Peyer's patch (tissue), 4 donors: ENCODE measurements around the gene DUS2.

ENCODE experiments used
- POLR2A ChIP-seq, 2 donors: fragments of 450-650 bp; IDR thresholded peaks; one replicate each; pipeline ENCODE4 v1.5.1; 2017; ENCODE audit warnings: antibody characterized with exemption in 2 of 2, mild to moderate bottlenecking in 2 of 2, moderate library complexity in 2 of 2
- TF ChIP-seq, protein P1 (sequence below), 6 experiments: fragments of 450-650 bp in 4 of 6; fragments of 200-600 bp in 2 of 6; sonication (generic) in 1 of 6; IDR thresholded peaks; one replicate each; pipeline ENCODE4 v1.5.1; 2017 to 2019; ENCODE audit warnings: antibody characterized with exemption in 6 of 6, mild to moderate bottlenecking in 3 of 6, moderate library complexity in 1 of 6

DNA sequence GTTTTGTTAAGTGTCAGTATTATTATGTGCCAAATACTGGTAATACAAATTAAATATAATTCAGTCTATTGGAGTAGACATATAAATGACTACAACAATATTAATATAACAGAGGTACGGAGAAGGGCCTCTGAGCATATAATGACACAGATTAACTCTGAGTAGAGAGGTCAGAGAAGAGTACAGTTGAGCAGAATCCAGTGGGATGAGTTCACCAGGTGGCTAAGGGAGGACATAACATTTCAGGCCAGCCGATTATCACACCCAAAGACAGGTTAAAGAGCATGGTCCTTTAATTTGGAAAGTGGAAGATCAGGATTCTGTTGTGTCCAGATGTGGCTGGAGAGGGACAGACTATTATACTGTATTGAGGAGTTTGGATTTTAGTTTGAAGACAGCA is 73.4 kb downstream of the DUS2 start:
- TF ChIP-seq, protein P1, sequence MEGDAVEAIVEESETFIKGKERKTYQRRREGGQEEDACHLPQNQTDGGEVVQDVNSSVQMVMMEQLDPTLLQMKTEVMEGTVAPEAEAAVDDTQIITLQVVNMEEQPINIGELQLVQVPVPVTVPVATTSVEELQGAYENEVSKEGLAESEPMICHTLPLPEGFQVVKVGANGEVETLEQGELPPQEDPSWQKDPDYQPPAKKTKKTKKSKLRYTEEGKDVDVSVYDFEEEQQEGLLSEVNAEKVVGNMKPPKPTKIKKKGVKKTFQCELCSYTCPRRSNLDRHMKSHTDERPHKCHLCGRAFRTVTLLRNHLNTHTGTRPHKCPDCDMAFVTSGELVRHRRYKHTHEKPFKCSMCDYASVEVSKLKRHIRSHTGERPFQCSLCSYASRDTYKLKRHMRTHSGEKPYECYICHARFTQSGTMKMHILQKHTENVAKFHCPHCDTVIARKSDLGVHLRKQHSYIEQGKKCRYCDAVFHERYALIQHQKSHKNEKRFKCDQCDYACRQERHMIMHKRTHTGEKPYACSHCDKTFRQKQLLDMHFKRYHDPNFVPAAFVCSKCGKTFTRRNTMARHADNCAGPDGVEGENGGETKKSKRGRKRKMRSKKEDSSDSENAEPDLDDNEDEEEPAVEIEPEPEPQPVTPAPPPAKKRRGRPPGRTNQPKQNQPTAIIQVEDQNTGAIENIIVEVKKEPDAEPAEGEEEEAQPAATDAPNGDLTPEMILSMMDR (IDR thresholded peaks at IDR 0.05) = peak in 1 of 6 experiments; percentile 7
- TF ChIP-seq POLR2A (IDR thresholded peaks at IDR 0.05) = no peak
